Esophagus muscularis mucosa (tissue), 4 donors: ENCODE data around the gene C4orf17. TPM values are rescaled to one million over a fixed set of nuclear protein-coding genes. Genes with fewer than 3 reads are reported as not detected.

Experiments
- DNase-seq: peaks from one replicate; pipeline ENCODE4 v3.0.0-alpha.2; 2017; ENCODE audit errors: extremely low spot score
- H3K27ac ChIP-seq, 4 donors: fragments of 200-600 bp; sonication (generic); replicated peaks in 1 of 4; 1 replicate in 3 of 4; 2 replicates in 1 of 4; pipeline ENCODE4 v1.5.1; 2016 to 2019; ENCODE audit warnings: mild to moderate bottlenecking in 1 of 4
- H3K27me3 ChIP-seq, 4 donors: fragments of 200-600 bp; sonication (generic); one replicate each; pipeline versions ENCODE4 v1.5.1 to v1.6.0; 2016 to 2019
- H3K36me3 ChIP-seq, 4 donors: fragments of 200-600 bp; sonication (generic); one replicate each; pipeline ENCODE4 v1.5.1; 2016 to 2019
- H3K4me1 ChIP-seq, 4 donors: fragments of 200-600 bp; sonication (generic); one replicate each; pipeline ENCODE4 v1.5.1; 2016 to 2019
- H3K4me3 ChIP-seq, 4 donors: fragments of 200-600 bp; sonication (generic); 1 replicate in 2 of 4; 2 replicates in 2 of 4; pipeline ENCODE4 v1.5.1; 2016 to 2019; ENCODE audit warnings: mild to moderate bottlenecking in 4 of 4, moderate library complexity in 1 of 4
- H3K9me3 ChIP-seq, 4 donors: fragments of 200-600 bp; sonication (generic); 1 replicate in 3 of 4; 2 replicates in 1 of 4; pipeline ENCODE4 v1.5.1; 2016 to 2019
- EP300 ChIP-seq: sonication (generic); formaldehyde crosslinking; IDR thresholded peaks from one replicate; pipeline ENCODE4 v1.6.1; 2017; ENCODE audit warnings: antibody characterized with exemption
- POLR2A ChIP-seq: fragments of 450-650 bp; IDR thresholded peaks from one replicate; pipeline ENCODE4 v1.6.1; 2017; ENCODE audit warnings: antibody characterized with exemption, moderate library complexity, mild to moderate bottlenecking, low read depth
- POLR2AphosphoS5 ChIP-seq, 2 donors: sonication (generic); formaldehyde crosslinking; IDR thresholded peaks; one replicate each; pipeline ENCODE4 v1.6.1; 2017; ENCODE audit warnings: antibody characterized with exemption in 2 of 2
- WGBS: methylation state at CpG from one replicate; pipeline ENCODE4 v1.1.5; 2018; 5-methylcytosine and 5-hydroxymethylcytosine counted together
- intact Hi-C: fragments of 100-400 bp; cut with DNase I; formaldehyde crosslinking; loops from one replicate; pipeline ENCODE4 v1.15.1; 2023
- total RNA-seq, 4 donors: library from RNA; depleted of rRNA; stranded (reverse); fragments of >200 nt; gene quantifications; one replicate each; pipeline versions ENCODE4 v1.1.0 to v1.2.1, GENCODE V29; 2016
- TF ChIP-seq, protein P1 (sequence below), 3 experiments: fragments of 200-600 bp in 2 of 3; fragments of 450-650 bp in 1 of 3; sonication (generic) in 2 of 3; IDR thresholded peaks; one replicate each; pipeline ENCODE4 v1.5.1; 2017 to 2019; ENCODE audit warnings: antibody characterized with exemption in 3 of 3, mild to moderate bottlenecking in 2 of 3, moderate library complexity in 1 of 3

The C4orf17 gene
- total RNA-seq, 4 donors from 2014 or later, result not detected

- no peaks in the 10 kb centered on the region for H3K36me3 ChIP-seq
- H3K27ac ChIP-seq, result no peak overlapping the region
- no peak overlapping the region for H3K4me3 ChIP-seq
- no peaks in the 10 kb centered on the region for H3K27me3 ChIP-seq
- no peak for DNase-seq
- intact Hi-C loops, result no loop called here
- no peaks in the 10 kb centered on the region for H3K9me3 ChIP-seq
- no peak for TF ChIP-seq POLR2AphosphoS5 (IDR thresholded peaks at IDR 0.05)
- TF ChIP-seq, protein P1, sequence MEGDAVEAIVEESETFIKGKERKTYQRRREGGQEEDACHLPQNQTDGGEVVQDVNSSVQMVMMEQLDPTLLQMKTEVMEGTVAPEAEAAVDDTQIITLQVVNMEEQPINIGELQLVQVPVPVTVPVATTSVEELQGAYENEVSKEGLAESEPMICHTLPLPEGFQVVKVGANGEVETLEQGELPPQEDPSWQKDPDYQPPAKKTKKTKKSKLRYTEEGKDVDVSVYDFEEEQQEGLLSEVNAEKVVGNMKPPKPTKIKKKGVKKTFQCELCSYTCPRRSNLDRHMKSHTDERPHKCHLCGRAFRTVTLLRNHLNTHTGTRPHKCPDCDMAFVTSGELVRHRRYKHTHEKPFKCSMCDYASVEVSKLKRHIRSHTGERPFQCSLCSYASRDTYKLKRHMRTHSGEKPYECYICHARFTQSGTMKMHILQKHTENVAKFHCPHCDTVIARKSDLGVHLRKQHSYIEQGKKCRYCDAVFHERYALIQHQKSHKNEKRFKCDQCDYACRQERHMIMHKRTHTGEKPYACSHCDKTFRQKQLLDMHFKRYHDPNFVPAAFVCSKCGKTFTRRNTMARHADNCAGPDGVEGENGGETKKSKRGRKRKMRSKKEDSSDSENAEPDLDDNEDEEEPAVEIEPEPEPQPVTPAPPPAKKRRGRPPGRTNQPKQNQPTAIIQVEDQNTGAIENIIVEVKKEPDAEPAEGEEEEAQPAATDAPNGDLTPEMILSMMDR (IDR thresholded peaks at IDR 0.05), result no peak
- TF ChIP-seq POLR2A, result no peak
- TF ChIP-seq EP300, result no peak
- no peaks in the 10 kb centered on the region for H3K4me1 ChIP-seq
- 50% methylated on average over 1 of the region's 2 CpGs for WGBS
Measured at GRCh38 chr4:99536271-99536670, 25.4 kb downstream of the C4orf17 start.

DNA sequence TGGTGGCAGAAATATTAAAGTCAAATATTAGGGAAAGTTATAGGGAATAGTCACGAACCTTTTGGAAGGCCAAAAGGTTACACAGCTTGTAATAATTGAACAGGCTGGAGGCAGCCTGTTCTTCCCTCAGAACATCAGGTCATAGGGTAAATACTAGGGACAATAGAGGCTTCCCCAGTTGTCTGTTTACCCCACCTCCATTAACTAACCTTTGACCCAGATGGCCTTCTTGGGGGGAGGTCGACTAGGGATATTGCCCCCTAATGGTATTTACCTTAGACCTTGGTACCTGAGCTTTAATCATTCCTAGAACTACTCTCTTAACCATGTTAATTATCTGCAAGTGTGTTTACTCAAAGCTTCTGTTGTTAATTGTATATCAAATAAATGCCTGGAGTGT is 26.0 kb downstream of the C4orf17 start:
- Histone ChIP-seq H3K4me3 (no peak overlapping the region), H3K9me3 (no peaks in the 10 kb centered on the region), H3K27me3 (no peaks in the 10 kb centered on the region), H3K36me3 (no peaks in the 10 kb centered on the region), H3K4me1 (no peaks in the 10 kb centered on the region), H3K27ac (no peak overlapping the region)
- DNase-seq, result no peak
- 81% methylated on average over 2 of the region's 2 CpGs for WGBS
- intact Hi-C loops, result no loop called here
- TF ChIP-seq EP300, result no peak
- TF ChIP-seq, protein P1 (IDR thresholded peaks at IDR 0.05), result no peak
- TF ChIP-seq POLR2AphosphoS5 (IDR thresholded peaks at IDR 0.05), result no peak
- no peak for TF ChIP-seq POLR2A

- H3K27me3 ChIP-seq, result no peaks in the 10 kb centered on the region
- H3K27ac ChIP-seq, result no peak overlapping the region
- intact Hi-C loops, result no loop called here
- TF ChIP-seq POLR2A, result no peak
- TF ChIP-seq, protein P1 (IDR thresholded peaks at IDR 0.05), result no peak
- TF ChIP-seq POLR2AphosphoS5 (IDR thresholded peaks at IDR 0.05), result no peak
- no peak for TF ChIP-seq EP300
- H3K36me3 ChIP-seq, result no peaks in the 10 kb centered on the region
- H3K4me1 ChIP-seq, result no peaks in the 10 kb centered on the region
- 67% methylated on average over 4 of the region's 4 CpGs for WGBS
- DNase-seq, result no peak
- no peaks in the 10 kb centered on the region for H3K9me3 ChIP-seq
- H3K4me3 ChIP-seq, result no peak overlapping the region
Measured at GRCh38 chr4:99537674-99538073, 26.9 kb downstream of the C4orf17 start.

DNA sequence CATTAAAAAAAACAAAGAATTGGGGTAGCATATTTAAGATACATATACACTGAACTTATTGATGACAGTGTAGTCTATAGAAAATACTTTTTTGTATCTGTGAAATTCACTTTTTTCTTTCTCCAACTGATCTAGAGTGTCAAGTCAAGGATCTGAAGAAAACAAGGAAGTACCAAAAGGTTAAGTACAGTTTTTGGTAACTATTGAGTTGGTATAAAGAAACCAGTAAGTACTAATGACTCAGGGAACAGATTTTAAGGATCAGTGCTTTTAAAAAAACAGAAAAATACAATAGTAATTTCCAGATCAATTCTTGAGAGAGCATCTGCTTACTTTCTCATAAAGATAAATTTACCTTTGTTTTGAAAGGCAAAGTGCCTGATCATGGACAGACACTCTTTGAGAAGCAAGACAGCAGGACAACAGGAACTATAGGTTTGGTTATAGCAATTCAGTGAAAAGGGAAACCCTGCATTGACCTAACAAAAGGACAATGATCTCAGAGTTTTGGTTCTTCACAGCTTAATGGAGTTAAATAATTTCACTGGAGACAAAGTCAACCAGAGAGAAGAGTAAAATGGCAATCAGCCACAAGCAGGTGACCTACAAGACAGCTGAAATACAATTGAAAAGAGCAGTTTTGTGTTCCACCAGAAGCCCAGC is 29.6 kb downstream of the C4orf17 start:
- H3K27me3 ChIP-seq, result no peaks in the 10 kb centered on the region
- intact Hi-C loops, result no loop called here
- H3K36me3 ChIP-seq, result no peaks in the 10 kb centered on the region
- H3K27ac ChIP-seq, result no peak overlapping the region
- no peak overlapping the region for H3K4me3 ChIP-seq
- DNase-seq, result no peak
- H3K4me1 ChIP-seq, result no peaks in the 10 kb centered on the region
- H3K9me3 ChIP-seq, result no peaks in the 10 kb centered on the region
- TF ChIP-seq POLR2A (no peak), EP300 (no peak)

DNA sequence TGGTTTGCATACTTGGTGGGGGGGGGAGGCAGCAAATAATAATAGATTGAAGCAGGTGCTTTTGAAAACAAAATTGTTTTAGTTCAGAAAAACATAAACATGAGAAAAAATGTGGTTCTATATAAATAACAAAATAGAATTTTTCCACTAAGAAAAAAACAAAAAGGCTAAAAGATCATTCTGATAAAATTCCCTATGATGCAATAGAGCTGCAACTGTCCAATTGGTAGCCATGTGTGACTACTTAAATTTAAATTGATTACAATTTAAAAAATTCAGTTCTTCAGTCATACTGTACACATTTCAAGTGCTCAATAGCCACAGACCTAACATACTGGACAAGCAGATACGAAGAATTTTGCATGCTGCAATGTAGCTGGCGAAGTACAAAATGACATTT is 42.1 kb downstream of the C4orf17 start:
- Histone ChIP-seq H3K27ac (no peak overlapping the region), H3K27me3 (no peaks in the 10 kb centered on the region), H3K36me3 (peaks cover 0 to 17% (median 2%) of the 10 kb centered on the region in 4 donors), H3K9me3 (no peaks in the 10 kb centered on the region), H3K4me3 (no peak overlapping the region), H3K4me1 (no peaks in the 10 kb centered on the region)
- DNase-seq, result no peak
- 98% methylated on average over 2 of the region's 2 CpGs for WGBS
- TF ChIP-seq POLR2AphosphoS5 (IDR thresholded peaks at IDR 0.05) (no peak), EP300 (no peak), POLR2A (no peak)
- TF ChIP-seq, protein P1 (IDR thresholded peaks at IDR 0.05), result no peak
- intact Hi-C loops, result no loop called here
